Activated CD4-positive, alpha-beta T cell treated with anti-CD3 and anti-CD28 coated beads for 36 hours (primary cell): ENCODE data around the gene PER2. TPM values are rescaled to one million over a fixed set of nuclear protein-coding genes. Genes with fewer than 3 reads are reported as not detected.
"Not testable (repeated sequence)": the region's sequence is repeated elsewhere in the genome, so short reads cannot be mapped to it uniquely, and the experiment has no call there.

Experiments
- ATAC-seq: fragments of 200-7000 bp; cut with Tn5 transposase; one replicate; pipeline ENCODE4 v1.10.0; 2021; ENCODE audit warnings: mild to moderate bottlenecking, moderate library complexity
- CTCF ChIA-PET: fragments of 350-600 bp; sonication (Branson Sonifier 250); formaldehyde crosslinking; loops from one replicate; lab custom pipeline; 2021; ENCODE audit warnings: antibody characterized with exemption; lab: Charles Lee
- POLR2A ChIA-PET: fragments of 350-600 bp; sonication (Branson Sonifier 250); formaldehyde crosslinking; loops from one replicate; lab custom pipeline; 2021; ENCODE audit warnings: antibody characterized with exemption, inconsistent platforms; lab: Charles Lee
- DNase-seq: peaks from one replicate; pipeline ENCODE4 v3.0.0-alpha.2; 2020
- H3K27ac Mint-ChIP-seq: one replicate; pipeline ENCODE4 v1.8.0; 2021; ENCODE audit warnings: mixed read lengths
- H3K27me3 Mint-ChIP-seq: one replicate; pipeline ENCODE4 v1.8.0; 2021; ENCODE audit warnings: mixed read lengths
- H3K36me3 Mint-ChIP-seq: one replicate; pipeline ENCODE4 v1.8.0; 2021; ENCODE audit warnings: low read depth, mixed read lengths
- H3K4me1 Mint-ChIP-seq: one replicate; pipeline ENCODE4 v1.8.0; 2021; ENCODE audit warnings: mixed read lengths
- H3K4me3 Mint-ChIP-seq: one replicate; pipeline ENCODE4 v1.8.0; 2021; ENCODE audit warnings: mild to moderate bottlenecking, moderate library complexity, mixed read lengths
- H3K9me3 Mint-ChIP-seq: one replicate; pipeline ENCODE4 v1.8.0; 2021; ENCODE audit warnings: low read depth, mixed read lengths
- intact Hi-C, 2 experiments: fragments of 100-400 bp; cut with DNase I in 1 of 2; cut with micrococcal nuclease in 1 of 2; formaldehyde crosslinking; loops; one replicate each; pipeline versions ENCODE4 v1.14.2 to v1.15.1; 2022 to 2024; cut with DNase I, micrococcal nuclease
- total RNA-seq, 2 experiments: library from RNA; stranded (reverse); gene quantifications; one replicate each; pipeline ENCODE4 v1.2.3, GENCODE V29; 2021

PER2 gene
- total RNA-seq, 2 experiments from 2014 or later, result 12.2 to 13.5 TPM

- POLR2A ChIA-PET, ATAC-seq, H3K27ac Mint-ChIP-seq, H3K27me3 Mint-ChIP-seq, CTCF ChIA-PET, H3K9me3 Mint-ChIP-seq, H3K4me3 Mint-ChIP-seq, DNase-seq: not testable (repeated sequence)
- Mint-ChIP-seq H3K4me1 (peaks cover 21% of the 10 kb centered on the region), H3K36me3 (peaks cover 19% of the 10 kb centered on the region)
- intact Hi-C loops, result loop anchor here in 1 of 2 experiments (5.0 kb wide), 1 partner anchor 103 kb away; the partner anchor contains the start of gene ASB1
Observed at GRCh38 chr2:238324248-238324647, 35.8 kb upstream of the PER2 start.

GRCh38 chr2:238322001-238322411, 33.6 kb upstream of the PER2 start:
- POLR2A ChIA-PET, result interaction anchor here (0.6 kb wide), 1 partner anchor 23 kb away, joined by 3 read pairs; no protein-coding TSS in a partner anchor
- Mint-ChIP-seq H3K36me3 (peaks cover 4% of the 10 kb centered on the region), H3K27ac (no peak overlapping the region), H3K27me3 (no peaks in the 10 kb centered on the region), H3K9me3 (no peaks in the 10 kb centered on the region), H3K4me1 (peaks cover 23% of the 10 kb centered on the region), H3K4me3 (peak overlapping the region; percentile 70)
- no peak for ATAC-seq
- CTCF ChIA-PET, result interaction anchor here (0.6 to 1.5 kb wide), 2 partner anchors 13 to 188 kb away, joined by 3 read pairs; no protein-coding TSS in a partner anchor
- no peak for DNase-seq
- intact Hi-C loops, result loop anchor here in 1 of 2 experiments (5.0 kb wide), 1 partner anchor 105 kb away; the partner anchor contains the start of gene ASB1

GRCh38 chr2:238321467-238321866, 33.1 kb upstream of the PER2 start:
- peaks cover 2% of the 10 kb centered on the region for H3K36me3 Mint-ChIP-seq
- DNase-seq (no peak), ATAC-seq (no peak)
- H3K4me3 Mint-ChIP-seq, result peak overlapping the region; percentile 70
- H3K9me3 Mint-ChIP-seq, result no peaks in the 10 kb centered on the region
- intact Hi-C loops, result loop anchor here (2.0 to 5.0 kb wide), 2 partner anchors 81 to 106 kb away; partner anchors contain the start of genes ASB1 (in 1 of the 2) and HES6 (in 1 of the 2)
- H3K4me1 Mint-ChIP-seq, result peaks cover 23% of the 10 kb centered on the region
- peaks cover 1% of the 10 kb centered on the region for H3K27me3 Mint-ChIP-seq
- H3K27ac Mint-ChIP-seq, result no peak overlapping the region
- POLR2A ChIA-PET, result interaction anchor here (0.6 kb wide), 1 partner anchor 349 kb away, joined by 3 read pairs; no protein-coding TSS in a partner anchor
- CTCF ChIA-PET, result interaction anchor here (0.8 to 1.5 kb wide), 2 partner anchors 12 to 58 kb away, joined by 3 to 4 read pairs; no protein-coding TSS in a partner anchor

- no peak for DNase-seq
- Mint-ChIP-seq H3K27ac (no peak overlapping the region), H3K9me3 (no peaks in the 10 kb centered on the region), H3K36me3 (no peaks in the 10 kb centered on the region), H3K4me3 (peak overlapping the region; percentile 70), H3K27me3 (peaks cover 3% of the 10 kb centered on the region), H3K4me1 (peaks cover 23% of the 10 kb centered on the region)
- peak; percentile 14 for ATAC-seq
- ChIA-PET POLR2A (no interaction called here), CTCF (interaction anchor here (0.8 kb wide), 1 partner anchor 57 kb away, joined by 4 read pairs; no protein-coding TSS in a partner anchor)
- intact Hi-C loops, result loop anchor here (1.0 to 5.0 kb wide), 7 partner anchors 32 to 259 kb away; partner anchors contain the start of genes ASB1 (in 2 of the 2), PER2 (in 2 of the 2), HES6 (in 1 of the 2) and ILKAP (in 1 of the 2)
Observed at GRCh38 chr2:238320648-238321281, 32.4 kb upstream of the PER2 start.

GRCh38 chr2:238320246-238320647, 31.8 kb upstream of the PER2 start, which contains the start of gene TRAF3IP1:
TRAF3IP1 (plus strand) TSS chr2:238320518; CDS start chr2:238320663, 145 bp downstream.
- ChIA-PET POLR2A (no interaction called here), CTCF (no interaction called here)
- no peaks in the 10 kb centered on the region for H3K36me3 Mint-ChIP-seq
- ATAC-seq, result peak; percentile 96
- DNase-seq, result peak; percentile 91
- no peaks in the 10 kb centered on the region for H3K9me3 Mint-ChIP-seq
- no peak within 1 kb of the TSS for H3K27ac Mint-ChIP-seq
- intact Hi-C loops, result loop anchor here (1.0 to 5.0 kb wide), 7 partner anchors 32 to 259 kb away; partner anchors contain the start of genes ASB1 (in 2 of the 2), PER2 (in 2 of the 2), HES6 (in 1 of the 2) and ILKAP (in 1 of the 2)
- H3K27me3 Mint-ChIP-seq, result peaks cover 3% of the 10 kb centered on the region
- H3K4me3 Mint-ChIP-seq, result peak within 1 kb of the TSS; percentile 70
- peaks cover 23% of the 10 kb centered on the region for H3K4me1 Mint-ChIP-seq

GRCh38 chr2:238315031-238315595, 26.7 kb upstream of the PER2 start:
- ChIA-PET CTCF (interaction anchor here (0.8 kb wide), 1 partner anchor 18 kb away, joined by 3 read pairs; no protein-coding TSS in a partner anchor), POLR2A (no interaction called here)
- peaks cover 8% of the 10 kb centered on the region for H3K4me1 Mint-ChIP-seq
- ATAC-seq, result no peak
- no peaks in the 10 kb centered on the region for H3K36me3 Mint-ChIP-seq
- H3K9me3 Mint-ChIP-seq, result no peaks in the 10 kb centered on the region
- H3K27ac Mint-ChIP-seq, result no peak overlapping the region
- no peak for DNase-seq
- intact Hi-C loops, result no loop called here
- no peak overlapping the region for H3K4me3 Mint-ChIP-seq
- H3K27me3 Mint-ChIP-seq, result peaks cover 3% of the 10 kb centered on the region

GRCh38 chr2:238314576-238314975, 26.2 kb upstream of the PER2 start:
- Mint-ChIP-seq H3K27me3 (peaks cover 3% of the 10 kb centered on the region), H3K36me3 (no peaks in the 10 kb centered on the region), H3K4me1 (peaks cover 3% of the 10 kb centered on the region), H3K9me3 (no peaks in the 10 kb centered on the region), H3K4me3 (no peak overlapping the region), H3K27ac (no peak overlapping the region)
- ChIA-PET CTCF (no interaction called here), POLR2A (no interaction called here)
- ATAC-seq (no peak), DNase-seq (no peak)
- intact Hi-C loops, result no loop called here

GRCh38 chr2:238313991-238314350, 25.6 kb upstream of the PER2 start:
- H3K36me3 Mint-ChIP-seq, result no peaks in the 10 kb centered on the region
- CTCF ChIA-PET, result interaction anchor here (0.7 kb wide), 1 partner anchor 471 kb away, joined by 3 read pairs; no protein-coding TSS in a partner anchor
- H3K4me3 Mint-ChIP-seq, result no peak overlapping the region
- POLR2A ChIA-PET, result no interaction called here
- H3K9me3 Mint-ChIP-seq, result no peaks in the 10 kb centered on the region
- no peaks in the 10 kb centered on the region for H3K4me1 Mint-ChIP-seq
- H3K27me3 Mint-ChIP-seq, result peaks cover 3% of the 10 kb centered on the region
- intact Hi-C loops, result no loop called here
- ATAC-seq (no peak), DNase-seq (no peak)
- no peak overlapping the region for H3K27ac Mint-ChIP-seq

GRCh38 chr2:238313289-238313990, 25.0 kb upstream of the PER2 start:
- Mint-ChIP-seq H3K27me3 (peaks cover 3% of the 10 kb centered on the region), H3K27ac (no peak overlapping the region), H3K36me3 (no peaks in the 10 kb centered on the region), H3K9me3 (no peaks in the 10 kb centered on the region), H3K4me3 (no peak overlapping the region), H3K4me1 (no peaks in the 10 kb centered on the region)
- ChIA-PET CTCF (interaction anchor here (0.7 kb wide), 2 partner anchors 17 to 471 kb away, joined by 3 read pairs; no protein-coding TSS in a partner anchor), POLR2A (no interaction called here)
- intact Hi-C loops, result no loop called here
- ATAC-seq (no peak), DNase-seq (no peak)

GRCh38 chr2:238310721-238311120, 22.3 kb upstream of the PER2 start:
- H3K4me3 Mint-ChIP-seq, CTCF ChIA-PET, H3K9me3 Mint-ChIP-seq, H3K36me3 Mint-ChIP-seq, H3K27ac Mint-ChIP-seq, POLR2A ChIA-PET, intact Hi-C loops, ATAC-seq, H3K4me1 Mint-ChIP-seq, DNase-seq, H3K27me3 Mint-ChIP-seq: not testable (repeated sequence)

GRCh38 chr2:238308177-238308576, 19.8 kb upstream of the PER2 start:
- no peaks in the 10 kb centered on the region for H3K36me3 Mint-ChIP-seq
- CTCF ChIA-PET, result interaction anchor here (0.6 to 1.1 kb wide), 2 partner anchors 45 to 49 kb away, joined by 3 read pairs; no protein-coding TSS in a partner anchor
- ATAC-seq, result no peak
- H3K4me3 Mint-ChIP-seq, result no peak overlapping the region
- intact Hi-C loops, result no loop called here
- POLR2A ChIA-PET, result no interaction called here
- H3K4me1 Mint-ChIP-seq, result no peaks in the 10 kb centered on the region
- DNase-seq, result no peak
- no peak overlapping the region for H3K27ac Mint-ChIP-seq
- H3K9me3 Mint-ChIP-seq, result no peaks in the 10 kb centered on the region
- no peaks in the 10 kb centered on the region for H3K27me3 Mint-ChIP-seq
